OCI-LY1 (cell line): ENCODE data around the gene AGPAT1.
"Not testable (repeated sequence)": the region's sequence is repeated elsewhere in the genome, so short reads cannot be mapped to it uniquely, and the experiment has no call there.

Experiments
- H2AFZ ChIP-seq: fragments of 200-600 bp; sonication (generic), shearing (Covaris generic); 2 replicates; pipeline ENCODE4 v1.6.0; 2014; ENCODE audit warnings: antibody characterized with exemption, mild to moderate bottlenecking, low read length
- H3F3A ChIP-seq: fragments of 200-600 bp; sonication (generic), shearing (Covaris generic); 2 replicates; pipeline ENCODE4 v1.6.0; 2014; ENCODE audit warnings: mild to moderate bottlenecking, antibody characterized with exemption, low read length, moderate library complexity; ENCODE audit not compliant: insufficient read depth
- H3K27ac ChIP-seq: fragments of 200-600 bp; sonication (generic); 2 replicates; pipeline ENCODE4 v1.5.1; 2014; ENCODE audit warnings: low read length, mixed run types, mild to moderate bottlenecking, low read depth; ENCODE audit not compliant: poor library complexity, severe bottlenecking
- H3K27me3 ChIP-seq: fragments of 200-600 bp; sonication (generic); 2 replicates; pipeline ENCODE4 v1.6.0; 2014; ENCODE audit warnings: antibody characterized with exemption, mild to moderate bottlenecking, low read length, moderate library complexity; ENCODE audit not compliant: insufficient read depth
- H3K36me3 ChIP-seq: fragments of 200-600 bp; sonication (generic); 2 replicates; pipeline ENCODE4 v1.6.1; 2014; ENCODE audit warnings: mild to moderate bottlenecking, antibody characterized with exemption, low read length, moderate library complexity, mixed read lengths; ENCODE audit not compliant: insufficient read depth
- H3K4me1 ChIP-seq: fragments of 200-600 bp; sonication (generic); 2 replicates; pipeline ENCODE4 v1.5.1; 2014; ENCODE audit warnings: mild to moderate bottlenecking, low read length, moderate library complexity; ENCODE audit not compliant: insufficient read depth, severe bottlenecking
- H3K4me2 ChIP-seq: fragments of 200-600 bp; sonication (generic), shearing (Covaris generic); 2 replicates; pipeline ENCODE4 v1.6.1; 2014; ENCODE audit warnings: low read length
- H3K4me3 ChIP-seq: fragments of 200-600 bp; sonication (generic); 2 replicates; pipeline ENCODE4 v1.5.1; 2014; ENCODE audit warnings: low read length, low read depth, mild to moderate bottlenecking, mixed read lengths; ENCODE audit not compliant: poor library complexity, severe bottlenecking
- H3K79me2 ChIP-seq: fragments of 200-600 bp; shearing (Covaris generic); 2 replicates; pipeline ENCODE4 v1.6.1; 2016; ENCODE audit warnings: mixed run types, low read length, mixed read lengths; ENCODE audit not compliant: insufficient read depth
- H3K9ac ChIP-seq: fragments of 200-600 bp; sonication (generic), shearing (Covaris generic); 2 replicates; pipeline ENCODE4 v1.6.1; 2014; ENCODE audit warnings: mild to moderate bottlenecking, low read length, mixed read lengths
- H3K9me2 ChIP-seq: fragments of 200-600 bp; sonication (generic), shearing (Covaris generic); 2 replicates; pipeline ENCODE4 v1.6.1; 2014; ENCODE audit warnings: low read depth, mild to moderate bottlenecking, low read length, mixed read lengths
- H3K9me3 ChIP-seq: fragments of 200-600 bp; shearing (Covaris generic); 2 replicates; pipeline ENCODE4 v1.6.1; 2014; ENCODE audit warnings: low read length, mixed read lengths
- H4K20me1 ChIP-seq: fragments of 200-600 bp; sonication (generic), shearing (Covaris generic); 2 replicates; pipeline ENCODE4 v1.6.0; 2016; ENCODE audit warnings: mild to moderate bottlenecking, low read length; ENCODE audit not compliant: insufficient read depth
- EZH2 ChIP-seq: fragments of 200-600 bp; sonication (generic), shearing (Covaris generic); IDR thresholded peaks from 2 replicates; pipeline ENCODE4 v1.8.0; 2017; ENCODE audit warnings: borderline replicate concordance, mixed run types, mild to moderate bottlenecking, antibody characterized with exemption, low read length, moderate library complexity, mixed read lengths
- TF ChIP-seq, protein P1 (sequence below): fragments of 200-600 bp; sonication (generic), shearing (Covaris generic); IDR thresholded peaks from 2 replicates; pipeline ENCODE4 v1.5.1; 2017; ENCODE audit warnings: mild to moderate bottlenecking, antibody characterized with exemption, low read length, moderate library complexity, mixed read lengths

Gene AGPAT1

DNA sequence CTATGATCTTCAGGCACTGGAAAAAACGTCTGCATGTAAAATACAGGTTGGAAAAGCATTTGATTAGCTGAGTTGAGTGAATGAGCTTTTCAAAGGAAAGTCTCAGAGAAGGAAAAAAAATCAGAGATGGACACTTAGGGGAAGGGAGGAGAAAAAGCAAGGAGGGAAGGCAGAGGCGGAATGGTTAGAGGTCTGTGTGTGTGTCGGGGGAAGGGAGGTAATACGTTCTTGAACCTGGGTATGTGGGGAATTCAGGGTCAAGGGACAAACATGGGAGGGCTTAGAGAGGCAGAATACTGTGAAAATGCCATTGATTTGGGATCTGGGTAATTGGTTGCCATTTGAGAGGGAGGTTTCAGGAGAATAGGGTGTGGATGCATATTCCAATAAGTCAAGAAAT is 29.2 kb downstream of the AGPAT1 start:
- Histone ChIP-seq H3K4me3 (no peak overlapping the region), H2AFZ (no peak overlapping the region), H4K20me1 (no peaks in the 10 kb centered on the region), H3K79me2 (no peaks in the 10 kb centered on the region), H3K9me3 (no peaks in the 10 kb centered on the region), H3K4me2 (no peak overlapping the region), H3K9me2 (no peaks in the 10 kb centered on the region), H3K36me3 (no peaks in the 10 kb centered on the region), H3F3A (no peaks in the 10 kb centered on the region), H3K27ac (no peak overlapping the region), H3K27me3 (no peaks in the 10 kb centered on the region; the same call in 1 of the 2 replicates), H3K4me1 (no peaks in the 10 kb centered on the region), H3K9ac (no peak overlapping the region)
- TF ChIP-seq, protein P1, sequence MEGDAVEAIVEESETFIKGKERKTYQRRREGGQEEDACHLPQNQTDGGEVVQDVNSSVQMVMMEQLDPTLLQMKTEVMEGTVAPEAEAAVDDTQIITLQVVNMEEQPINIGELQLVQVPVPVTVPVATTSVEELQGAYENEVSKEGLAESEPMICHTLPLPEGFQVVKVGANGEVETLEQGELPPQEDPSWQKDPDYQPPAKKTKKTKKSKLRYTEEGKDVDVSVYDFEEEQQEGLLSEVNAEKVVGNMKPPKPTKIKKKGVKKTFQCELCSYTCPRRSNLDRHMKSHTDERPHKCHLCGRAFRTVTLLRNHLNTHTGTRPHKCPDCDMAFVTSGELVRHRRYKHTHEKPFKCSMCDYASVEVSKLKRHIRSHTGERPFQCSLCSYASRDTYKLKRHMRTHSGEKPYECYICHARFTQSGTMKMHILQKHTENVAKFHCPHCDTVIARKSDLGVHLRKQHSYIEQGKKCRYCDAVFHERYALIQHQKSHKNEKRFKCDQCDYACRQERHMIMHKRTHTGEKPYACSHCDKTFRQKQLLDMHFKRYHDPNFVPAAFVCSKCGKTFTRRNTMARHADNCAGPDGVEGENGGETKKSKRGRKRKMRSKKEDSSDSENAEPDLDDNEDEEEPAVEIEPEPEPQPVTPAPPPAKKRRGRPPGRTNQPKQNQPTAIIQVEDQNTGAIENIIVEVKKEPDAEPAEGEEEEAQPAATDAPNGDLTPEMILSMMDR, result no peak
- TF ChIP-seq EZH2, result no peak

DNA sequence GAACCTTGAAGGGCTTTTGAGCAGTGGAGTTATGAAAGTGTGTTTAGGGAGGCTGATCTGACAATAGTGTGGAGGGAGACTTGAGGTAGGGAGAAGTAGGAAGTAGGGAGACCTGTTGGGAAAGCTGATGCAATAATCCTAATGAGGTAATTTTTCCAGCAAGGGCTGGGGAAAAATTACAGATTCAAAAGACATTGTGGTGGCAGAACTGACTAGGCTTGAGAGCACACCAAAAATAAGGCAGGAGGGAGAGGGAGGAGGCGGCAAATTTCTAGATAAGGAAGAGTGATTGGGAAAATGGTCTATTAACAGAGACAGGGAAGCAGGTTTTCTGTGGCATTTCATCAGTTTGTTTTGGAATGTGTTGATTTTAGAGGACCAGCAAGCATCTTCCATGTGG is 29.6 kb downstream of the AGPAT1 start:
- Histone ChIP-seq H3F3A (no peaks in the 10 kb centered on the region), H3K36me3 (no peaks in the 10 kb centered on the region), H4K20me1 (no peaks in the 10 kb centered on the region), H3K79me2 (no peaks in the 10 kb centered on the region), H3K27me3 (no peaks in the 10 kb centered on the region; the same call in 1 of the 2 replicates), H3K9me3 (no peaks in the 10 kb centered on the region), H3K9ac (no peak overlapping the region), H3K4me2 (no peak overlapping the region), H3K4me1 (no peaks in the 10 kb centered on the region), H3K4me3 (no peak overlapping the region), H3K27ac (no peak overlapping the region), H3K9me2 (no peaks in the 10 kb centered on the region), H2AFZ (no peak overlapping the region)
- TF ChIP-seq, protein P1, result no peak
- TF ChIP-seq EZH2, result no peak

DNA sequence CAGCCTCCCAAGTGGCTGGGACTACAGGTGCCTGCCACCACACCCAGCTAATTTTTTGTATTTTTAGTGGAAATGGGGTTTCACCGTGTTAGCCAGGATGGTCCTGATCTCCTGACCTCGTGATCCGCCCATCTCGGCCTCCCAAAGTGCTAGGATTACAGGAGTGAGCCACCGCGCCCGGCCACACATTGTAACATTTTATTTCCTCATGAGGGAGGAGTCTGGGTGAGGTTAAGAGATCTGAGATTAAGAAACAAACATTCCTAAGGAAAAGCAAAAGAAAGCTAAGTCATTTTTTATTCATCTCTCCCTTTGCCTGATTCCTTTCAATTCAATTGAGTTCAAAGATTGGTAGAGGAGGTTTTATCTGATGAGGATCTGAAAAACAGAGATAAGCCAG is 31.6 kb downstream of the AGPAT1 start:
- H2AFZ ChIP-seq, H3K27ac ChIP-seq, H3K4me3 ChIP-seq, H4K20me1 ChIP-seq, H3K36me3 ChIP-seq, H3K4me2 ChIP-seq, H3K9me3 ChIP-seq, H3F3A ChIP-seq, H3K27me3 ChIP-seq, H3K9ac ChIP-seq, H3K9me2 ChIP-seq, H3K79me2 ChIP-seq, H3K4me1 ChIP-seq: not testable (repeated sequence)

GRCh38 chr6:32140420-32141046 is 35.4 kb downstream of the AGPAT1 start:
- H3K9ac ChIP-seq, result no peak overlapping the region

More at GRCh38 chr6:32140420-32141046, 35.4 kb downstream of the AGPAT1 start:
- Histone ChIP-seq H3K36me3 (no peaks in the 10 kb centered on the region), H3K27ac (no peak overlapping the region), H3K9me3 (no peaks in the 10 kb centered on the region), H3K79me2 (no peaks in the 10 kb centered on the region), H3K9me2 (no peaks in the 10 kb centered on the region), H3K4me1 (no peaks in the 10 kb centered on the region), H4K20me1 (no peaks in the 10 kb centered on the region), H3K4me3 (no peak overlapping the region), H3K27me3 (no peaks in the 10 kb centered on the region), H3K4me2 (no peak overlapping the region), H3F3A (no peaks in the 10 kb centered on the region), H2AFZ (no peak overlapping the region)
- TF ChIP-seq EZH2, result no peak
- TF ChIP-seq, protein P1, result no peak
